Astrocyte (in vitro differentiated cells and primary cell): Measurements from ENCODE around the gene ADARB2. TPM values are rescaled to one million over a fixed set of nuclear protein-coding genes. Genes with fewer than 3 reads are reported as not detected.

Experiments used
- DNase-seq: peaks from one replicate; pipeline ENCODE4 v3.0.0-alpha.2; 2010; ENCODE audit warnings: low read depth
- FAIRE-seq: peaks from 2 replicates; lab custom pipeline; 2011; peaks lifted over from hg19 to GRCh38; lab: Jason Lieb, UNC
- H2AFZ ChIP-seq: 2 replicates; pipeline ENCODE4 v1.6.0; 2012; ENCODE audit warnings: low read depth, low read length, inconsistent platforms
- H3K27ac ChIP-seq: 2 replicates; pipeline ENCODE4 v1.5.1; 2011; ENCODE audit warnings: low read depth, low read length, inconsistent platforms
- H3K27me3 ChIP-seq: 2 replicates; pipeline ENCODE4 v1.6.0; 2011; ENCODE audit warnings: low read length, inconsistent platforms; ENCODE audit not compliant: insufficient read depth
- H3K36me3 ChIP-seq: 2 replicates; pipeline ENCODE4 v1.5.1; 2011; ENCODE audit warnings: low read length, inconsistent platforms; ENCODE audit not compliant: insufficient read depth
- H3K4me1 ChIP-seq: 2 replicates; pipeline ENCODE4 v1.5.1; 2011; ENCODE audit warnings: low read length, inconsistent platforms; ENCODE audit not compliant: insufficient read depth
- H3K4me2 ChIP-seq: 2 replicates; pipeline ENCODE4 v1.6.0; 2012; ENCODE audit warnings: low read length, inconsistent platforms
- H3K4me3 ChIP-seq: 2 replicates; pipeline ENCODE4 v1.5.1; 2011; ENCODE audit warnings: low read depth, mild to moderate bottlenecking, low read length, inconsistent platforms; ENCODE audit not compliant: insufficient read depth
- H3K79me2 ChIP-seq: 2 replicates; pipeline ENCODE4 v1.6.0; 2012; ENCODE audit warnings: mild to moderate bottlenecking, low read length, inconsistent platforms; ENCODE audit not compliant: insufficient read depth
- H3K9ac ChIP-seq: 2 replicates; pipeline ENCODE4 v1.6.0; 2012; ENCODE audit warnings: mild to moderate bottlenecking, low read length, inconsistent platforms
- H3K9me3 ChIP-seq: 2 replicates; pipeline ENCODE4 v1.5.1; 2012; ENCODE audit warnings: low read depth, mild to moderate bottlenecking, low read length, inconsistent platforms; ENCODE audit not compliant: insufficient read depth
- H4K20me1 ChIP-seq: 2 replicates; pipeline ENCODE4 v1.6.0; 2012; ENCODE audit warnings: low read length, inconsistent platforms; ENCODE audit not compliant: insufficient read depth
- H3K27ac Mint-ChIP-seq: one replicate; pipeline ENCODE4 v1.8.0; 2021; ENCODE audit warnings: mild to moderate bottlenecking, mixed read lengths; ENCODE audit not compliant: unreplicated experiment
- H3K27me3 Mint-ChIP-seq: one replicate; pipeline ENCODE4 v1.8.0; 2021; ENCODE audit warnings: low read depth, mixed read lengths; ENCODE audit not compliant: unreplicated experiment
- H3K36me3 Mint-ChIP-seq: one replicate; pipeline ENCODE4 v1.8.0; 2021; ENCODE audit warnings: low read depth, mixed read lengths; ENCODE audit not compliant: unreplicated experiment
- H3K4me1 Mint-ChIP-seq: one replicate; pipeline ENCODE4 v1.8.0; 2021; ENCODE audit warnings: low read depth, mixed read lengths; ENCODE audit not compliant: unreplicated experiment
- H3K4me3 Mint-ChIP-seq: one replicate; pipeline ENCODE4 v1.8.0; 2021; ENCODE audit warnings: mild to moderate bottlenecking, moderate library complexity, mixed read lengths; ENCODE audit not compliant: unreplicated experiment
- H3K9me3 Mint-ChIP-seq: one replicate; pipeline ENCODE4 v1.8.0; 2021; ENCODE audit warnings: mild to moderate bottlenecking, mixed read lengths; ENCODE audit not compliant: unreplicated experiment
- EZH2 ChIP-seq: IDR thresholded peaks from 2 replicates; pipeline ENCODE4 v1.6.1; 2012; ENCODE audit warnings: mild to moderate bottlenecking, low read length, inconsistent platforms; ENCODE audit not compliant: insufficient read depth
- total RNA-seq: library from RNA; stranded (reverse); gene quantifications from 2 replicates; pipeline ENCODE4 v1.2.1, GENCODE V29; 2021
- TF ChIP-seq, protein P1 (sequence below): IDR thresholded peaks from 2 replicates; pipeline ENCODE4 v1.5.1; 2011; ENCODE audit warnings: low read depth, mild to moderate bottlenecking, inconsistent platforms, low read length, moderate library complexity; ENCODE audit not compliant: insufficient read depth

Gene ADARB2
- total RNA-seq, 1 donor from 2014 or later: 0.18 TPM

- H3K4me2 ChIP-seq: no peak overlapping the region
- Mint-ChIP-seq H3K36me3 (peaks cover 2% of the 10 kb centered on the region), H3K4me3 (no peak overlapping the region), H3K27me3 (peaks cover 22% of the 10 kb centered on the region), H3K9me3 (no peaks in the 10 kb centered on the region), H3K27ac (no peak overlapping the region), H3K4me1 (peaks cover 12% of the 10 kb centered on the region)
- H3K4me1 ChIP-seq: no peaks in the 10 kb centered on the region
- peaks cover 12% of the 10 kb centered on the region for H3K9me3 ChIP-seq
- DNase-seq (no peak), FAIRE-seq (no peak)
- no peak overlapping the region for H3K4me3 ChIP-seq
- H2AFZ ChIP-seq: no peak overlapping the region
- no peaks in the 10 kb centered on the region for H3K79me2 ChIP-seq
- H3K36me3 ChIP-seq: no peaks in the 10 kb centered on the region
- H3K27ac ChIP-seq: no peak overlapping the region
- H3K9ac ChIP-seq: no peak overlapping the region
- no peaks in the 10 kb centered on the region for H4K20me1 ChIP-seq
- no peaks in the 10 kb centered on the region for H3K27me3 ChIP-seq
- TF ChIP-seq, protein P1, sequence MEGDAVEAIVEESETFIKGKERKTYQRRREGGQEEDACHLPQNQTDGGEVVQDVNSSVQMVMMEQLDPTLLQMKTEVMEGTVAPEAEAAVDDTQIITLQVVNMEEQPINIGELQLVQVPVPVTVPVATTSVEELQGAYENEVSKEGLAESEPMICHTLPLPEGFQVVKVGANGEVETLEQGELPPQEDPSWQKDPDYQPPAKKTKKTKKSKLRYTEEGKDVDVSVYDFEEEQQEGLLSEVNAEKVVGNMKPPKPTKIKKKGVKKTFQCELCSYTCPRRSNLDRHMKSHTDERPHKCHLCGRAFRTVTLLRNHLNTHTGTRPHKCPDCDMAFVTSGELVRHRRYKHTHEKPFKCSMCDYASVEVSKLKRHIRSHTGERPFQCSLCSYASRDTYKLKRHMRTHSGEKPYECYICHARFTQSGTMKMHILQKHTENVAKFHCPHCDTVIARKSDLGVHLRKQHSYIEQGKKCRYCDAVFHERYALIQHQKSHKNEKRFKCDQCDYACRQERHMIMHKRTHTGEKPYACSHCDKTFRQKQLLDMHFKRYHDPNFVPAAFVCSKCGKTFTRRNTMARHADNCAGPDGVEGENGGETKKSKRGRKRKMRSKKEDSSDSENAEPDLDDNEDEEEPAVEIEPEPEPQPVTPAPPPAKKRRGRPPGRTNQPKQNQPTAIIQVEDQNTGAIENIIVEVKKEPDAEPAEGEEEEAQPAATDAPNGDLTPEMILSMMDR: no peak
- no peak for TF ChIP-seq EZH2
Observed at GRCh38 chr10:1677307-1677939, 59.9 kb downstream of the ADARB2 start.

- no peaks in the 10 kb centered on the region for H4K20me1 ChIP-seq
- DNase-seq: no peak
- Mint-ChIP-seq H3K27ac (no peak overlapping the region), H3K4me3 (no peak overlapping the region), H3K9me3 (no peaks in the 10 kb centered on the region), H3K4me1 (peaks cover 11% of the 10 kb centered on the region), H3K27me3 (peaks cover 23% of the 10 kb centered on the region), H3K36me3 (peaks cover 2% of the 10 kb centered on the region)
- H3K4me1 ChIP-seq: no peaks in the 10 kb centered on the region
- no peak overlapping the region for H3K27ac ChIP-seq
- H3K9me3 ChIP-seq: peaks cover 4% of the 10 kb centered on the region
- no peak overlapping the region for H3K4me2 ChIP-seq
- no peak overlapping the region for H3K4me3 ChIP-seq
- H3K79me2 ChIP-seq: no peaks in the 10 kb centered on the region
- H3K27me3 ChIP-seq: no peaks in the 10 kb centered on the region
- no peak overlapping the region for H2AFZ ChIP-seq
- no peak overlapping the region for H3K9ac ChIP-seq
- TF ChIP-seq EZH2: no peak
- TF ChIP-seq, protein P1: no peak
- FAIRE-seq: no peak
- H3K36me3 ChIP-seq: no peaks in the 10 kb centered on the region
Observed at GRCh38 chr10:1674501-1674900, 62.8 kb downstream of the ADARB2 start.

GRCh38 chr10:1673568-1674345 lies 63.6 kb downstream of the ADARB2 start:
- FAIRE-seq: no peak
- H3K27ac Mint-ChIP-seq: no peak overlapping the region

More at GRCh38 chr10:1673568-1674345, 63.6 kb downstream of the ADARB2 start:
- Histone ChIP-seq H3K4me1 (no peaks in the 10 kb centered on the region), H3K9me3 (peaks cover 8% of the 10 kb centered on the region), H3K79me2 (no peaks in the 10 kb centered on the region), H3K9ac (no peak overlapping the region), H3K4me3 (no peak overlapping the region), H3K27ac (no peak overlapping the region), H4K20me1 (no peaks in the 10 kb centered on the region), H3K36me3 (no peaks in the 10 kb centered on the region), H2AFZ (no peak overlapping the region), H3K27me3 (no peaks in the 10 kb centered on the region), H3K4me2 (no peak overlapping the region)
- Mint-ChIP-seq H3K4me3 (no peak overlapping the region), H3K9me3 (no peaks in the 10 kb centered on the region), H3K27me3 (peaks cover 18% of the 10 kb centered on the region), H3K36me3 (peaks cover 2% of the 10 kb centered on the region), H3K4me1 (peaks cover 8% of the 10 kb centered on the region)
- no peak for TF ChIP-seq EZH2
- TF ChIP-seq, protein P1: no peak
- no peak for DNase-seq
